Glutamatergic neuron (in vitro differentiated cells): ENCODE data around the gene RASGRF1. TPM values are rescaled to one million over a fixed set of nuclear protein-coding genes. Genes with fewer than 3 reads are reported as not detected.
A peak's percentile ranks its signal among the peaks of the same experiment; 100 is the strongest.

ENCODE experiments used
- DNase-seq: peaks from one replicate; pipeline ENCODE4 v3.0.0; 2022
- H3K27ac Mint-ChIP-seq: one replicate; pipeline ENCODE4 v1.8.0; 2020; ENCODE audit warnings: mild to moderate bottlenecking, mixed read lengths, inconsistent platforms; ENCODE audit not compliant: unreplicated experiment
- H3K27me3 Mint-ChIP-seq: one replicate; pipeline ENCODE4 v1.8.0; 2020; ENCODE audit warnings: mild to moderate bottlenecking, moderate library complexity, mixed read lengths, inconsistent platforms; ENCODE audit not compliant: unreplicated experiment
- H3K36me3 Mint-ChIP-seq: one replicate; pipeline ENCODE4 v1.8.0; 2020; ENCODE audit warnings: mild to moderate bottlenecking, mixed read lengths, inconsistent platforms; ENCODE audit not compliant: unreplicated experiment
- H3K4me1 Mint-ChIP-seq: one replicate; pipeline ENCODE4 v1.8.0; 2020; ENCODE audit warnings: mild to moderate bottlenecking, low read depth, mixed read lengths, inconsistent platforms; ENCODE audit not compliant: unreplicated experiment
- H3K4me3 Mint-ChIP-seq: one replicate; pipeline ENCODE4 v1.8.0; 2020; ENCODE audit warnings: mild to moderate bottlenecking, mixed read lengths, inconsistent platforms; ENCODE audit not compliant: unreplicated experiment
- H3K9me3 Mint-ChIP-seq: one replicate; pipeline ENCODE4 v1.8.0; 2020; ENCODE audit warnings: mild to moderate bottlenecking, moderate library complexity, mixed read lengths, inconsistent platforms; ENCODE audit not compliant: unreplicated experiment
- CTCF ChIP-seq: fragments of 200-600 bp; sonication (generic); IDR thresholded peaks from one replicate; pipeline ENCODE4 v1.5.0; 2021; ENCODE audit not compliant: partially characterized antibody, unreplicated experiment
- total RNA-seq: library from RNA; stranded (reverse); fragmentation: NEBNext Ultra II Directional; extraction: Animal tissue kit (Norgen Biotek cat#: 25700); gene quantifications from one replicate; pipeline ENCODE4 v1.2.1, GENCODE V29; 2021; ENCODE audit not compliant: unreplicated experiment

RASGRF1 gene
- total RNA-seq, 1 donor from 2014 or later = 0.32 TPM

GRCh38 chr15:78921517-78921916, 169.1 kb downstream of the RASGRF1 start:
- H3K27me3 Mint-ChIP-seq = peaks cover 3% of the 10 kb centered on the region
- no peak for DNase-seq
- no peaks in the 10 kb centered on the region for H3K4me1 Mint-ChIP-seq
- TF ChIP-seq CTCF = no peak
- peaks cover 5% of the 10 kb centered on the region for H3K9me3 Mint-ChIP-seq
- H3K36me3 Mint-ChIP-seq = no peaks in the 10 kb centered on the region
- no peak overlapping the region for H3K27ac Mint-ChIP-seq
- no peak overlapping the region for H3K4me3 Mint-ChIP-seq

DNA sequence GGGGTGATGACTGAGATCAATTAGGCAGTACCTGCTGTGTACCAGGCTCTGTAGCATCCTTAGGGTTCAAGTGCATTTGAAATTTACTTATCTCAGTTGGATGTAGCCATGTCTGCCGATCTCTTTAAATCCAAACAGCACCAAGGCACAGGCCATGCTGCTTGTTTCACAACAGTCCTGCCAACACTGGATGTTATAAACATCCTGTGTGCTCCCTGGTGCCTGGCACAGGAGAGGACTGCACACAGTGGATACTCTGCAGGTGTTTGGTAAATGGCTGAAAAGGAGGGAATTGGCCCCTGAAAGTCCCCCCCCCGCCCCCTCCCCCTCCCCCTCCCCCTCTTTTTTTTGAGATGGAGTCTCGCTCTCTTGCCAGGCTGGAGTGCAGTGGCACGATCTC, 172.7 kb downstream of the RASGRF1 start:
- no peak for DNase-seq
- Mint-ChIP-seq H3K36me3 (no peaks in the 10 kb centered on the region), H3K27ac (no peak overlapping the region), H3K4me3 (no peak overlapping the region), H3K4me1 (peaks cover 2% of the 10 kb centered on the region), H3K27me3 (no peaks in the 10 kb centered on the region), H3K9me3 (peaks cover 1% of the 10 kb centered on the region)
- no peak for TF ChIP-seq CTCF

DNA sequence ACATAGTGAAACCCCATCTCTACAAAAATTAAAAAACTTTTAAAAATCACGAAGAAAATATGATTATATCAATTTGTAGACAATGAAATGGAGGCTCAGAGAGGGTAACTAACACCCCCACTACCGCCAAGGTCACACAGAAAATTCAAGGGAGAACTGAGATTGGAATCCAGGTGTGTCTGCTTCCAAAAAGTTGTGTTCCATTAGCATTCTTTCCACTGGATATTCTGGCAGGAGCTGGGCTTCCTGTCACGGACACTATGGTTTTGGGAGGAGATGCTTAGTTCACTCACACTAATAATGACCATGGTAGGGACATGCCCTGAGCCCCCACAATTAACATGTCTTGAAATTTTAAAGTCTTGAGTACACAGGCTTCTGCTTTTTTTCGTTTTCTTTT, 174.5 kb downstream of the RASGRF1 start:
- peaks cover 1% of the 10 kb centered on the region for H3K9me3 Mint-ChIP-seq
- no peak overlapping the region for H3K4me3 Mint-ChIP-seq
- peaks cover 6% of the 10 kb centered on the region for H3K4me1 Mint-ChIP-seq
- no peak for DNase-seq
- no peak overlapping the region for H3K27ac Mint-ChIP-seq
- H3K36me3 Mint-ChIP-seq = no peaks in the 10 kb centered on the region
- no peaks in the 10 kb centered on the region for H3K27me3 Mint-ChIP-seq
- no peak for TF ChIP-seq CTCF

DNA sequence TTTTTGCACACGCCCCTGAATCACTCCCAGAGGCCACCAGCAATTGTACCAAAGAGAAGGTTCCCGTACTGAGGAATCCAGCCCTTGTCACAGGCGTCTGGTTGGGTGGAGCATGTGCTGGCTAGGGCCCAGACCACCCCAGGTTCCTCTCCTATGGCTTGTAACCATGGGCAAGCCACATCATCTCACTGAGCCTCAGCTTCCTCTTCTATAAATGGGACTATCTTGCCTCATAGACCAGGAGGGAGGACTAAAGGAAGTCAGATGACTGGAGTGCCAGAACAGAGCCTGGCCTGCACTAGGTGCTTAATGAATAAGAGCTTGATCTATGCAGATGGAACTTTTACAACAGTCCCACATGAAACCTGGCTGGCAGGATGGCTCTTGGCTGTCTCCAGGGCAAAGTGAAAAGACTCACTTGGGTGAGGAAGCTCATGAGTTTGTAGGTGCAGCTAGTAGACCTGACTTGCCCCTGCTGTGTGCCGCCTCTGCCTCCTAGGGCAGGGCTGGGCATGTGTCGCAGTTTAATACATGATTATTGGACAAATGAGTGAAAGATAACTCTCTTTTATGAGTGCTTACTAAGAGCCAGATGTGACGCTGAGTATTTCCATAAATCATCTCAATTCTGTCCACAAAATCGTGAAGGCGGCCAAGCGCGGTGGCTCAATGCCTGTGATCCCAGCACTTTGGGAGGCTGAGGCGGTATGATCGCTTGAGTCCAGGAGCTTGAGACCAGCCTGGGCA, 175.1 kb downstream of the RASGRF1 start:
- TF ChIP-seq CTCF = no peak
- DNase-seq = no peak
- H3K27me3 Mint-ChIP-seq = no peaks in the 10 kb centered on the region
- no peaks in the 10 kb centered on the region for H3K36me3 Mint-ChIP-seq
- H3K4me1 Mint-ChIP-seq = peaks cover 6% of the 10 kb centered on the region
- no peak overlapping the region for H3K27ac Mint-ChIP-seq
- H3K4me3 Mint-ChIP-seq = no peak overlapping the region
- peaks cover 1% of the 10 kb centered on the region for H3K9me3 Mint-ChIP-seq

- H3K4me1 Mint-ChIP-seq = peaks cover 12% of the 10 kb centered on the region
- H3K36me3 Mint-ChIP-seq = no peaks in the 10 kb centered on the region
- no peak overlapping the region for H3K27ac Mint-ChIP-seq
- DNase-seq = no peak
- no peak overlapping the region for H3K4me3 Mint-ChIP-seq
- H3K27me3 Mint-ChIP-seq = no peaks in the 10 kb centered on the region
- TF ChIP-seq CTCF = peak; percentile 22
- peaks cover 5% of the 10 kb centered on the region for H3K9me3 Mint-ChIP-seq
Observed at GRCh38 chr15:78914027-78914764, 176.4 kb downstream of the RASGRF1 start.
